Left ventricle myocardium inferior (tissue), 1 donor: ENCODE measurements around the gene PPM1M. TPM values are rescaled to one million over a fixed set of nuclear protein-coding genes. Genes with fewer than 3 reads are reported as not detected.

Experiments
- DNase-seq: peaks from one replicate; pipeline ENCODE4 v3.0.0-alpha.2; 2020
- H3K27ac ChIP-seq: fragments of 200-600 bp; replicated peaks from 2 replicates; pipeline ENCODE4 v1.8.0; 2021
- H3K27me3 ChIP-seq: fragments of 200-600 bp; 2 replicates; pipeline ENCODE4 v1.8.0; 2021; ENCODE audit warnings: low read depth
- H3K36me3 ChIP-seq: fragments of 200-600 bp; 2 replicates; pipeline ENCODE4 v1.8.0; 2021
- H3K4me1 ChIP-seq: fragments of 200-600 bp; 2 replicates; pipeline ENCODE4 v1.8.0; 2021
- H3K4me3 ChIP-seq: fragments of 200-600 bp; 2 replicates; pipeline ENCODE4 v1.8.0; 2021; ENCODE audit warnings: mild to moderate bottlenecking, moderate library complexity
- H3K9me3 ChIP-seq: fragments of 200-600 bp; replicated peaks from 2 replicates; pipeline ENCODE4 v1.8.0; 2021
- intact Hi-C: fragments of 100-400 bp; cut with micrococcal nuclease; formaldehyde crosslinking; loops from one replicate; pipeline ENCODE4 v1.11.0; 2022
- total RNA-seq: library from RNA; stranded (reverse); fragmentation: NEBNext Ultra II Directional; extraction: Animal tissue kit (Norgen Biotek cat#: 25700); gene quantifications from one replicate; pipeline ENCODE4 v1.2.1, GENCODE V29; 2021
- TF ChIP-seq, protein P1 (sequence below): fragments of 200-600 bp; IDR thresholded peaks from 2 replicates; pipeline ENCODE4 v1.8.0; 2021; ENCODE audit warnings: antibody characterized with exemption, mild to moderate bottlenecking, borderline replicate concordance
- donor health status: DM: no; HTN: yes; CAD: no; lungs with severe emphysema.

PPM1M gene
- total RNA-seq, 1 donor from 2014 or later: 9.2 TPM

DNA sequence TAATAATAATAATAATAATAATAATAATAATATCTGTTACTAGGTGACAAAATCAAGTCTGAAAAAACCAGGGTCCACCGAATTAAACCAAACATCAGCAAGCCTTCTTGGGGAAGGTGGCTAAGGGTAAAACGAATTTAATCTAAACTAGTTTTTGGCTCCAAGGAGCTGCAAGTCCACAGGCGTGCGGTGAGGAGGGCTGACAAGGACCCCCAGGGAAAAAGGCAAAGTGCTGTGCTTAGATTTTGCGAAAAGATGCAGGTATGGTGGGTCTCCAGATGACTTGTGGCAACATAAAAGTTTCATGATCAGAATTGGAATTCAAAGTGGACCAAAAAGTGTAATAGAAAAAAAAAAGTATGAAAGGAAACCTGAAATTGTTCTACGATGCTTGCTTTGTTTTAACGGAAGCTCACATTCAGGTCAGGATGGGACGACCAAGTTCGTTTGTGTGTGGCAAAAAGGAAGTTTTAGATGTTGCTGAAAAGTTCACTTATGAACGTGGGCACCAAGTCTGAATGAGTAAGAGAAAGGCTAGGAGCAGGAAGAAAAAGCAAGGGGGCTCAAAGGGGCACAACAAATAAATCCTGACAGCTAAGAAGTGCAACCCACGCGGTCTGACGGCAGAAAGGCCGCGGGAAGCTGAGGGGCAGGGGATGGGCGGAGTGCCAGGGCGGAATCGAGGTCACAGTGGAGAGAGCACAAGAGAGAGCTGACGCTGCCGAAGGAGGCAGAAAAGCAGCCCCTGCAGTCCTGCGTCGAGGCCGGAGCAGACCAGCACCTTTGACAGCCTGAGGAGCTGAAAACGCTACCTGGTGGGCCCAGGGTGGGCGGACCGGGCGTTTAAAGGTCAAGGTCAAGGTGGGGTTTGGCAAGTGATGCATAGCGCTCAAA lies 31.8 kb downstream of the PPM1M start:
- intact Hi-C loops: no loop called here
- DNase-seq: peak; percentile 86
- peak overlapping the region; percentile 95 for H3K4me3 ChIP-seq
- H3K4me1 ChIP-seq: peaks cover 86% of the 10 kb centered on the region
- H3K36me3 ChIP-seq: peaks cover 21% of the 10 kb centered on the region
- peak overlapping the region; percentile 98 for H3K27ac ChIP-seq
- TF ChIP-seq, protein P1, sequence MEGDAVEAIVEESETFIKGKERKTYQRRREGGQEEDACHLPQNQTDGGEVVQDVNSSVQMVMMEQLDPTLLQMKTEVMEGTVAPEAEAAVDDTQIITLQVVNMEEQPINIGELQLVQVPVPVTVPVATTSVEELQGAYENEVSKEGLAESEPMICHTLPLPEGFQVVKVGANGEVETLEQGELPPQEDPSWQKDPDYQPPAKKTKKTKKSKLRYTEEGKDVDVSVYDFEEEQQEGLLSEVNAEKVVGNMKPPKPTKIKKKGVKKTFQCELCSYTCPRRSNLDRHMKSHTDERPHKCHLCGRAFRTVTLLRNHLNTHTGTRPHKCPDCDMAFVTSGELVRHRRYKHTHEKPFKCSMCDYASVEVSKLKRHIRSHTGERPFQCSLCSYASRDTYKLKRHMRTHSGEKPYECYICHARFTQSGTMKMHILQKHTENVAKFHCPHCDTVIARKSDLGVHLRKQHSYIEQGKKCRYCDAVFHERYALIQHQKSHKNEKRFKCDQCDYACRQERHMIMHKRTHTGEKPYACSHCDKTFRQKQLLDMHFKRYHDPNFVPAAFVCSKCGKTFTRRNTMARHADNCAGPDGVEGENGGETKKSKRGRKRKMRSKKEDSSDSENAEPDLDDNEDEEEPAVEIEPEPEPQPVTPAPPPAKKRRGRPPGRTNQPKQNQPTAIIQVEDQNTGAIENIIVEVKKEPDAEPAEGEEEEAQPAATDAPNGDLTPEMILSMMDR: no peak
- no peaks in the 10 kb centered on the region for H3K27me3 ChIP-seq
- H3K9me3 ChIP-seq: no peaks in the 10 kb centered on the region

DNA sequence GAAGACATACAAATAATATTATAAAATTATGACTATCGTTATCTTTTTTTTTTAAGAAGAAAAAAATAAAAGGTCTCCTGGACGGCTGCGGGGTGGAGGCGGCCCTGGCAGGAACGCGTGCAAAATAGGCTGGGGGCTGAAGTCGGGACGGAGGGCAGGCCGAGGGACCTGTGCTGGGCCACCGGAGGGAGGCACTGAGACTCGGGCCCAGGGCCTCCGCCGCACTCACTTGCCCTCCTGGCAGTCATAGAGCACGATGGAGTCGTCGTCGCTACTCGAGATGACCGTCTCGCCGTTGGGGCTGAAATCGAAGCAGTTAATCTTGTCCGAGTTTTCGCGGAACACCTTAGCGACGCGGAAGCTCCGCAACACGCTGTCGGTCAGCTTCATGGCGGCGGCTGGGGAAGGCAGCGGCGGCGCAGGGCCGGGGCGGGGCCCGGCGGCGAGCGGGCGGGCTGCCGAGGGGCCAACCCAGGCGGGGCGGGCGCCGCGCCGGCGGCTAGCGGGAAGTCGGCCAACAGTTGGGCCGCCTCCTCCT lies 32.5 kb downstream of the PPM1M start:
- DNase-seq: no peak
- Histone ChIP-seq H3K4me1 (peaks cover 78% of the 10 kb centered on the region), H3K9me3 (no peaks in the 10 kb centered on the region), H3K36me3 (peaks cover 16% of the 10 kb centered on the region), H3K27me3 (no peaks in the 10 kb centered on the region), H3K4me3 (peak overlapping the region; percentile 95), H3K27ac (peak overlapping the region; percentile 98)
- TF ChIP-seq, protein P1: peak; percentile 63
- intact Hi-C loops: no loop called here

DNA sequence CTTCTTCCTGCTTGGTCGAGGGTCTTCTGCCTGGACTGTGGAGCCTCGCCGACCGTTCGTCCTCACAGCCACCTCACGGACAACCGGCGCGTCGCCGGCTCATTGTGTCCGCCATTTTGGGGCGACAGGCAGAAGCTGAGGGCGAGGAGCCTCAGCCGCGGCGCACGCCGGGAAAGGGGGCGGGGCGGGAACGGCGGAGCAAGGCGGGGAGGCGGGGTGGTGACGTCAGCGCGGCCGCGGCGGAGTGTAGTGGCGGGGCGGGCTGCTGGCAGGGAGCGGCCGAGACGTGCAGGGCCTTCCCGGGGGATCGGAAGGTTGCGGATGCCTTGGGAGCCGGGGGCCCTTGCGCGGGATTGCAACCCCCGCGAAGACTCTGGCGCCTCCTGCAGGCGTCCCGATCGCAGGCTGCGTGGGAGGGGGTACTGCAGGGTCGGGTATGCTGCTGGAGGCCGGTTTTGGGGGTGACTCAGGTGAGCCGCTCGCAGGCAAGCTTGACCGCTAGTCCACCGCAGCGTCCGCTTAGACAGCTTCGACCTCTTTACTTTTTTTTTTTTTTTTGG lies 33.0 kb downstream of the PPM1M start, which contains the start of gene WDR82:
Gene WDR82, minus strand, starts transcription at position 140 of the 560 bp plus-strand sequence. CDS start 288 bp downstream, outside the sequence.
- Histone ChIP-seq H3K27me3 (no peaks in the 10 kb centered on the region), H3K4me1 (peaks cover 73% of the 10 kb centered on the region), H3K36me3 (peaks cover 12% of the 10 kb centered on the region), H3K27ac (peak within 1 kb of the TSS; percentile 98), H3K4me3 (peak within 1 kb of the TSS; percentile 95), H3K9me3 (no peaks in the 10 kb centered on the region)
- peak; percentile 99 for DNase-seq
- TF ChIP-seq, protein P1: peak; percentile 71
- intact Hi-C loops: no loop called here

DNA sequence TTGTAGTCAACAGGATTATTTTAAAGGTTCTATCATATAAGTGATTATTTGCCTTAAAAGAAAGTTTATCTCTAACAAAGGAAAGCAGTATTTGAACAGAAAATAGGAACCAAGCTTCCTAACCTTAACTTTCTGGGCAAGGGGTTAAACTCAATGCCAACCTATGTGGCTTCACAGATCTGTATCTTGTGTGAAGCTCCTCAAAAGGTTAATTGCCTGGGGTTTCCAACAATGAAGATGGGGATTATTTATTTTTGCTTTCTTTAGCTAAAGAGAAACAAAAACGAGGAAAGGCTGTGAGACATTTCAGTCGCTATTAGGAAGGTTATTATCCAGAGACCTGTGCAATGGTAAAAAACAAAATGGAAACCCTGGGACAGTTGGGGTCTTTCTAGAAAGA lies 34.0 kb downstream of the PPM1M start:
- peaks cover 63% of the 10 kb centered on the region for H3K4me1 ChIP-seq
- H3K9me3 ChIP-seq: no peaks in the 10 kb centered on the region
- intact Hi-C loops: no loop called here
- H3K27me3 ChIP-seq: no peaks in the 10 kb centered on the region
- peaks cover 6% of the 10 kb centered on the region for H3K36me3 ChIP-seq
- H3K4me3 ChIP-seq: peak overlapping the region; percentile 95
- DNase-seq: no peak
- H3K27ac ChIP-seq: peak overlapping the region; percentile 98
- TF ChIP-seq, protein P1: no peak

DNA sequence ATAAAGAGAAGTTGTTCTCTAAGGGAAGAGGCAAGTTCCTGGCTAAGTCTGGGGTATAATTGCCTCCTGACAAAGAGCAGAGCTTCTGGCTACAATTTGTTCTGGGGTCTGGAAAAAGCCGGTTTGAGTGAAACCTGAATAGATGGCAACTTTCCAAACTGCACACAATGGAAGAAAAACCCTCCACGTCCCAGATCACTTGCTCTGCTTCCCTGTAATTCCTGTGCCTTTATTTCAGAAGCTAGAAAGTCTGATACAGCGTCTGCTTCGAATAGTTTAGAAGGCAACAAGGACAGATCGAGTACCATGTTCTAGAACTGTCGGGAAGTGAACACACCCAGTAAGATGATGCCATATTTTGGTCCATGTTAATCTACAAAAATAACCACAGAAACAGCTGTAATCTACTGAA lies 34.5 kb downstream of the PPM1M start:
- no peak for DNase-seq
- peak overlapping the region; percentile 95 for H3K4me3 ChIP-seq

More for the DNA sequence above, 34.5 kb downstream of the PPM1M start:
- Histone ChIP-seq H3K36me3 (peaks cover 2% of the 10 kb centered on the region), H3K27me3 (no peaks in the 10 kb centered on the region), H3K9me3 (no peaks in the 10 kb centered on the region), H3K27ac (peak overlapping the region; percentile 98), H3K4me1 (peaks cover 58% of the 10 kb centered on the region)
- TF ChIP-seq, protein P1: no peak
- intact Hi-C loops: no loop called here
